OCI-LY7 (cell line): ENCODE data around the gene CCDC159. TPM values are rescaled to one million over a fixed set of nuclear protein-coding genes. Genes with fewer than 3 reads are reported as not detected.

Source experiments
- BruUV-seq: library from RNA; stranded (reverse); fragments of 400-500 nt; replicated peaks from 2 replicates; lab custom pipeline; 2021; lab: Mats Ljungman, UMichigan
- CTCF ChIA-PET: fragments of 300-600 bp; sonication (Branson Sonifier 250); formaldehyde crosslinking; loops from one replicate; lab custom pipeline; 2022; ENCODE audit warnings: antibody characterized with exemption; ENCODE audit not compliant: unreplicated experiment; lab: Charles Lee
- POLR2A ChIA-PET: fragments of 300-600 bp; sonication (Branson Sonifier 250); formaldehyde crosslinking; loops from one replicate; lab custom pipeline; 2022; ENCODE audit warnings: antibody characterized with exemption; lab: Charles Lee
- DNase-seq: peaks from one replicate; pipeline ENCODE4 v3.0.0-alpha.2; 2015; ENCODE audit warnings: low spot score
- H2AFZ ChIP-seq: fragments of 200-600 bp; sonication (generic), shearing (Covaris generic); 2 replicates; pipeline ENCODE4 v1.6.1; 2014; ENCODE audit warnings: mild to moderate bottlenecking, antibody characterized with exemption, low read length, moderate library complexity
- H3K27ac ChIP-seq: fragments of 200-600 bp; sonication (generic); 2 replicates; pipeline ENCODE4 v1.5.1; 2014; ENCODE audit warnings: mixed run types, low read depth, mild to moderate bottlenecking, moderate library complexity, low read length, inconsistent platforms; ENCODE audit not compliant: poor library complexity, severe bottlenecking
- H3K36me3 ChIP-seq: fragments of 200-600 bp; sonication (generic); 2 replicates; pipeline ENCODE4 v1.6.1; 2014; ENCODE audit warnings: mild to moderate bottlenecking, antibody characterized with exemption, low read length, moderate library complexity, mixed read lengths; ENCODE audit not compliant: insufficient read depth
- H3K4me1 ChIP-seq: fragments of 200-600 bp; sonication (generic); 2 replicates; pipeline ENCODE4 v1.5.1; 2014; ENCODE audit warnings: mild to moderate bottlenecking, low read length; ENCODE audit not compliant: insufficient read depth, poor library complexity, severe bottlenecking
- H3K4me2 ChIP-seq: fragments of 200-600 bp; sonication (generic); 2 replicates; pipeline ENCODE4 v1.6.1; 2014; ENCODE audit warnings: mild to moderate bottlenecking, low read length
- H3K4me3 ChIP-seq: fragments of 200-600 bp; sonication (generic); 2 replicates; pipeline ENCODE4 v1.5.1; 2014; ENCODE audit warnings: mild to moderate bottlenecking, low read depth, low read length; ENCODE audit not compliant: poor library complexity, severe bottlenecking
- H3K79me2 ChIP-seq: fragments of 200-600 bp; sonication (generic); 2 replicates; pipeline ENCODE4 v1.6.1; 2016; ENCODE audit warnings: low read depth, mild to moderate bottlenecking, low read length, moderate library complexity, mixed read lengths; ENCODE audit not compliant: insufficient read depth
- H3K9me2 ChIP-seq: fragments of 200-600 bp; sonication (generic); 2 replicates; pipeline ENCODE4 v1.6.1; 2016; ENCODE audit warnings: mild to moderate bottlenecking, low read length, mixed read lengths; ENCODE audit not compliant: insufficient read depth
- H3K9me3 ChIP-seq: fragments of 200-600 bp; sonication (generic); 2 replicates; pipeline ENCODE4 v1.6.1; 2014; ENCODE audit warnings: mild to moderate bottlenecking, mixed run types, low read length, mixed read lengths
- H4K20me1 ChIP-seq: fragments of 200-600 bp; sonication (generic); 2 replicates; pipeline ENCODE4 v1.6.1; 2014; ENCODE audit warnings: mild to moderate bottlenecking, antibody characterized with exemption, low read length, moderate library complexity, mixed read lengths; ENCODE audit not compliant: insufficient read depth
- EZH2phosphoT487 ChIP-seq: fragments of 200-600 bp; sonication (generic); IDR thresholded peaks from 2 replicates; pipeline ENCODE4 v1.6.1; 2018; ENCODE audit warnings: low read depth, borderline replicate concordance, mild to moderate bottlenecking, mixed run types, antibody characterized with exemption, low read length, moderate library complexity, mixed read lengths
- intact Hi-C: fragments of 100-400 bp; cut with micrococcal nuclease; formaldehyde crosslinking; loops from one replicate; pipeline ENCODE4 v1.10.0; 2022; ENCODE audit not compliant: unreplicated experiment
- total RNA-seq, 2 experiments: library from RNA; depleted of rRNA in 1 of 2; stranded (reverse); fragments of >200 nt in 1 of 2; shearing (Covaris generic) in 1 of 2; gene quantifications; 2 replicates each; pipeline ENCODE4 v1.2.3, GENCODE V29; 2014 to 2022
- TF ChIP-seq, protein P1 (sequence below): fragments of 200-600 bp; sonication (generic); conservative IDR thresholded peaks from 2 replicates; pipeline ENCODE4 v1.5.1; 2014; ENCODE audit warnings: mild to moderate bottlenecking, antibody characterized with exemption, low read length, moderate library complexity, mixed read lengths

Gene CCDC159
- total RNA-seq, 2 experiments from 2014 or later, result 13.3 to 18.9 TPM

DNA sequence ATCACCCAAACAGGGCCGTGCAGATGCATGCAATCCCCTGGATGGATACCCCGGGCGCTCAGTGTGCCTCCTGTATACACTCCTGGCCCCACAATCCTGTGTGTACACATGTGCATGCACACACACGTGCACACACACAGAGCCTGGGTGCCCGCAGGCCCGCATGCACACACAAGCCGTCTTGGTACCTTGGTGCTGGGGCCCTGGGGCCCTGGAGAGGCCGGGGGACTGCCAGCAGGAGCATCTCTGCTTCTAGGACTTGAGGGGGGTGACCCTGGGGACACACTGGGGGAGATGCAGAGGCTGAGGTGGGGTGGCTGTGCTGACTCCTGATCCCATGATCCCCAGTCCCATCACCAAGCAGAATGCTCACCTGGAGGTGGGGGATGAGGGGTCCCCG lies 53.3 kb downstream of the CCDC159 start:
- Histone ChIP-seq H3K4me2 (no peak overlapping the region), H3K79me2 (no peaks in the 10 kb centered on the region), H3K9me2 (no peaks in the 10 kb centered on the region), H4K20me1 (no peaks in the 10 kb centered on the region), H3K27ac (no peak overlapping the region), H2AFZ (no peak overlapping the region), H3K4me3 (no peak overlapping the region), H3K36me3 (no peaks in the 10 kb centered on the region), H3K4me1 (no peaks in the 10 kb centered on the region), H3K9me3 (no peaks in the 10 kb centered on the region)
- POLR2A ChIA-PET, result no interaction called here
- BruUV-seq, result no TSS peak
- no peak for TF ChIP-seq EZH2phosphoT487
- TF ChIP-seq, protein P1, sequence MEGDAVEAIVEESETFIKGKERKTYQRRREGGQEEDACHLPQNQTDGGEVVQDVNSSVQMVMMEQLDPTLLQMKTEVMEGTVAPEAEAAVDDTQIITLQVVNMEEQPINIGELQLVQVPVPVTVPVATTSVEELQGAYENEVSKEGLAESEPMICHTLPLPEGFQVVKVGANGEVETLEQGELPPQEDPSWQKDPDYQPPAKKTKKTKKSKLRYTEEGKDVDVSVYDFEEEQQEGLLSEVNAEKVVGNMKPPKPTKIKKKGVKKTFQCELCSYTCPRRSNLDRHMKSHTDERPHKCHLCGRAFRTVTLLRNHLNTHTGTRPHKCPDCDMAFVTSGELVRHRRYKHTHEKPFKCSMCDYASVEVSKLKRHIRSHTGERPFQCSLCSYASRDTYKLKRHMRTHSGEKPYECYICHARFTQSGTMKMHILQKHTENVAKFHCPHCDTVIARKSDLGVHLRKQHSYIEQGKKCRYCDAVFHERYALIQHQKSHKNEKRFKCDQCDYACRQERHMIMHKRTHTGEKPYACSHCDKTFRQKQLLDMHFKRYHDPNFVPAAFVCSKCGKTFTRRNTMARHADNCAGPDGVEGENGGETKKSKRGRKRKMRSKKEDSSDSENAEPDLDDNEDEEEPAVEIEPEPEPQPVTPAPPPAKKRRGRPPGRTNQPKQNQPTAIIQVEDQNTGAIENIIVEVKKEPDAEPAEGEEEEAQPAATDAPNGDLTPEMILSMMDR, result no peak
- intact Hi-C loops, result no loop called here
- CTCF ChIA-PET, result no interaction called here
- DNase-seq, result no peak

DNA sequence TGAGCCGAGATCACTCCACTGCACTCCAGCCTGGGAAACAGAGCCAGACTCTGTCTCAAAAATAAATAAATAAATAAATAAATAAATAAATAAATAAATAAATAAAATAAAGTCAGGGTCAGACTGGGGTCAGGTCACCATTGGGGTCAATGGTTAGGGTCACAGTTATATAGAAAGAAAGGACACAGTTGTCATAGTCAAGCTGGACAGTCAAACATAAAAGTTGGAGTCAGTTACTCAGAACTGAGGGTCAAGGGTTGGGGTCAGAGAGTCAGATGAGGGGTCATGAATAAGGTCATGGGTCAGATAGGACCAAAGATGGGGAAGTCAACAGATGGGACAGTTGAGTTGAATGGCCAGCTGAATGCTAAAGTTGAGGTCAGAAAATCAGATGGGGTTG lies 54.5 kb downstream of the CCDC159 start:
- Histone ChIP-seq H3K9me3 (no peaks in the 10 kb centered on the region), H3K27ac (no peak overlapping the region), H3K4me1 (no peaks in the 10 kb centered on the region), H3K4me3 (no peak overlapping the region), H3K9me2 (no peaks in the 10 kb centered on the region), H3K4me2 (no peak overlapping the region), H4K20me1 (no peaks in the 10 kb centered on the region), H3K36me3 (no peaks in the 10 kb centered on the region), H3K79me2 (no peaks in the 10 kb centered on the region), H2AFZ (no peak overlapping the region)
- ChIA-PET POLR2A (interaction anchor here (1.4 kb wide), 1 partner anchor 21 kb away, joined by 3 read pairs; no protein-coding TSS in a partner anchor), CTCF (no interaction called here)
- no TSS peak for BruUV-seq
- TF ChIP-seq, protein P1, result no peak
- TF ChIP-seq EZH2phosphoT487, result no peak
- DNase-seq, result no peak
- intact Hi-C loops, result no loop called here

DNA sequence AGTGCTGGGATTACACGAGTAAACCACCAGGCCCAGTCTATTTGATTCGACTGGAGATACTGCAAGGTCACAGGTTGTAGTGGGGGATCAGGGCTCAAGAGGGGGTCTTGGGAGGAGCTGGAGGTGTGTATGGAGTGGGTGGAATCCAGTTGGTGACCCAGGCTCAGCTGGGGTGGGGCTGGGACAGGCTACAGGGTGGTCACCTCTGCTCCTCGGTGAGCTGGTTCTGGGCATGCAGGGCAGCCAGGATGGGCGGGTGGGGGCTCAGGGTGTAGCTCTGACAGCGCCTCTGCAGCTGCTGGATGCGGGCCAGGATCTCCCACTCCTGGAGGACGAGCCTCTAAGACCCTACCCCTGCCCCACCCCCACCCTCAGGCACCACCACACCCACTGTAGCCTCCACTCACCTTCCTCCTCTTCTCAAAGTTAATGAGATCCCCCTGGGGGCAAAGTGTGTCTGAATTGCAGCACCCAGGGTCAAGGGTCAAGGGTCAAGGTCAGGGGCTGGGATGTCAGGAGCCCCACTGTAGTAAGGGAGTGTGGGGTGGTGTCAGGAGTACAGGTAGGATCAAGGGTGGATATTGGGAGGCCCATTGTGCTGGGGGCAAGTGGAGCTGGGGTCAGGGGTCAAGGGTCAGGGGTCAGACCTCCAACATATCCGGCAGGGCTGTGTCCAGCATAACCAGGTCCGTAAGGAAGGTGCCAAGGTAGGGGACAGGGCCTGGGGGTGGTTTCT lies 55.7 kb downstream of the CCDC159 start:
- CTCF ChIA-PET, result no interaction called here
- DNase-seq, result no peak
- no peak for TF ChIP-seq EZH2phosphoT487
- TF ChIP-seq, protein P1, result no peak
- no peaks in the 10 kb centered on the region for H3K9me2 ChIP-seq
- no peaks in the 10 kb centered on the region for H3K36me3 ChIP-seq
- no peaks in the 10 kb centered on the region for H3K79me2 ChIP-seq
- H3K27ac ChIP-seq, result no peak overlapping the region
- H4K20me1 ChIP-seq, result no peaks in the 10 kb centered on the region
- H3K4me1 ChIP-seq, result no peaks in the 10 kb centered on the region
- H3K4me3 ChIP-seq, result no peak overlapping the region
- POLR2A ChIA-PET, result interaction anchor here (0.7 to 1.4 kb wide), 2 partner anchors 19 to 246 kb away, joined by 3 read pairs; no protein-coding TSS in a partner anchor
- H3K4me2 ChIP-seq, result no peak overlapping the region
- intact Hi-C loops, result no loop called here
- no TSS peak for BruUV-seq
- H2AFZ ChIP-seq, result no peak overlapping the region
- H3K9me3 ChIP-seq, result no peaks in the 10 kb centered on the region
